Glomerular visceral epithelial cell (primary cell): ENCODE data around the gene POGLUT3.
A peak's percentile ranks its signal among the peaks of the same experiment; 100 is the strongest.

Source experiments
- DNase-seq: peaks from one replicate; pipeline ENCODE4 v3.0.0-alpha.2; 2016; ENCODE audit errors: extremely low spot score

POGLUT3 gene

GRCh38 chr11:108500169-108500568 lies 2.0 kb upstream of the POGLUT3 start:
- DNase-seq = no peak

- DNase-seq = no peak
Measured at GRCh38 chr11:108498816-108499408, 728 bp upstream of the POGLUT3 start.

GRCh38 chr11:108497317-108498045 lies 703 bp downstream of the POGLUT3 start:
- peak; percentile 93 for DNase-seq

- no peak for DNase-seq
Measured at GRCh38 chr11:108496643-108497256, 1.4 kb downstream of the POGLUT3 start.

- DNase-seq = no peak
Measured at GRCh38 chr11:108495326-108495725, 2.9 kb downstream of the POGLUT3 start.

GRCh38 chr11:108494182-108494581 lies 4.0 kb downstream of the POGLUT3 start:
- no peak for DNase-seq

GRCh38 chr11:108491936-108492335 lies 6.2 kb downstream of the POGLUT3 start:
- DNase-seq = no peak

- DNase-seq = no peak
Measured at GRCh38 chr11:108486828-108487227, 11.4 kb downstream of the POGLUT3 start.

GRCh38 chr11:108486331-108486730 lies 11.9 kb downstream of the POGLUT3 start:
- DNase-seq = no peak

GRCh38 chr11:108483163-108483562 lies 15.0 kb downstream of the POGLUT3 start:
- no peak for DNase-seq

GRCh38 chr11:108474664-108475463 lies 23.3 kb downstream of the POGLUT3 start:
- no peak for DNase-seq

- DNase-seq = no peak
Measured at GRCh38 chr11:108472681-108473080, 25.5 kb downstream of the POGLUT3 start.

GRCh38 chr11:108468478-108468864 lies 29.7 kb downstream of the POGLUT3 start:
- DNase-seq = no peak

GRCh38 chr11:108467091-108467823 lies 30.9 kb downstream of the POGLUT3 start, which contains the start of gene C11orf65:
C11orf65 (minus strand) TSS chr11:108467529; CDS start chr11:108461559, 5,970 bp downstream.
- peak; percentile 96 for DNase-seq

GRCh38 chr11:108466405-108466804 lies 31.8 kb downstream of the POGLUT3 start:
- DNase-seq = no peak

- no peak for DNase-seq
Measured at GRCh38 chr11:108453207-108453835, 44.9 kb downstream of the POGLUT3 start.
